ENCODE data around the gene NMRAL1.
A peak's percentile ranks its signal among the peaks of the same experiment; 100 is the strongest.

Gene NMRAL1

GRCh38 chr16:4501071-4501478 is 26.6 kb upstream of the NMRAL1 start:
- DNase-seq, result no peak

- DNase-seq, result no peak
These were observed 25.8 kb upstream of the NMRAL1 start for GRCh38 chr16:4500272-4500671.

- no peak for DNase-seq
These were observed 24.8 kb upstream of the NMRAL1 start for GRCh38 chr16:4499196-4499555.

GRCh38 chr16:4498546-4499195 is 24.2 kb upstream of the NMRAL1 start:
- no peak for DNase-seq

- DNase-seq, result no peak
These were observed 21.9 kb upstream of the NMRAL1 start for GRCh38 chr16:4496305-4496704.

- DNase-seq, result no peak
These were observed 21.3 kb upstream of the NMRAL1 start for GRCh38 chr16:4495766-4496165.

GRCh38 chr16:4494746-4495490 is 20.5 kb upstream of the NMRAL1 start:
- no peak for DNase-seq

GRCh38 chr16:4491898-4492297 is 17.5 kb upstream of the NMRAL1 start:
- DNase-seq, result no peak

- DNase-seq, result no peak
These were observed 14.6 kb upstream of the NMRAL1 start for GRCh38 chr16:4489030-4489429.

GRCh38 chr16:4488499-4488967 is 14.1 kb upstream of the NMRAL1 start:
- no peak for DNase-seq

- no peak for DNase-seq
These were observed 13.6 kb upstream of the NMRAL1 start for GRCh38 chr16:4487955-4488498.

GRCh38 chr16:4486126-4486893 is 11.9 kb upstream of the NMRAL1 start:
- DNase-seq, result no peak

- DNase-seq, result no peak
These were observed 7.5 kb upstream of the NMRAL1 start for GRCh38 chr16:4481963-4482362.

- DNase-seq, result no peak
These were observed 7.1 kb upstream of the NMRAL1 start for GRCh38 chr16:4481526-4481925.

GRCh38 chr16:4477966-4478365 is 3.5 kb upstream of the NMRAL1 start:
- DNase-seq, result no peak

- DNase-seq, result peak; percentile 33
These were observed 1.7 kb upstream of the NMRAL1 start, which contains the start of gene HMOX2 for GRCh38 chr16:4475880-4476788. Gene HMOX2 (plus strand): TSS chr16:4476398. CDS start chr16:4505525, 29,127 bp downstream.

- DNase-seq, result no peak
These were observed 1.5 kb downstream of the NMRAL1 start for GRCh38 chr16:4472880-4473279.

GRCh38 chr16:4471869-4472268 is 2.6 kb downstream of the NMRAL1 start:
- no peak for DNase-seq

GRCh38 chr16:4468972-4469371 is 5.5 kb downstream of the NMRAL1 start:
- DNase-seq, result no peak

GRCh38 chr16:4467916-4468315 is 6.5 kb downstream of the NMRAL1 start:
- DNase-seq, result no peak

GRCh38 chr16:4465977-4466779 is 8.2 kb downstream of the NMRAL1 start:
- no peak for DNase-seq

Data from NCI-H1048 (cell line).